Prostate gland (tissue), 2 donors: Measurements from ENCODE around the gene BRICD5.

ENCODE experiments used
- CTCF ChIP-seq, 4 experiments: fragments of 200-600 bp in 2 of 4; fragments of 450-650 bp in 2 of 4; sonication (generic) in 2 of 4; IDR thresholded peaks; 1 replicate in 3 of 4; 2 replicates in 1 of 4; pipeline ENCODE4 v1.5.1; 2016 to 2019; ENCODE audit warnings: antibody characterized with exemption in 4 of 4, mild to moderate bottlenecking in 2 of 4, moderate library complexity in 2 of 4
- POLR2A ChIP-seq: fragments of 450-650 bp; IDR thresholded peaks from one replicate; pipeline ENCODE4 v1.6.1; 2016; ENCODE audit warnings: antibody characterized with exemption, mild to moderate bottlenecking

GRCh38 chr16:2233872-2234812 lies 23.5 kb upstream of the BRICD5 start:
- no peak for TF ChIP-seq CTCF (IDR thresholded peaks at IDR 0.05)
- no peak for TF ChIP-seq POLR2A
